ENCODE data around the gene POU3F1.

DNA sequence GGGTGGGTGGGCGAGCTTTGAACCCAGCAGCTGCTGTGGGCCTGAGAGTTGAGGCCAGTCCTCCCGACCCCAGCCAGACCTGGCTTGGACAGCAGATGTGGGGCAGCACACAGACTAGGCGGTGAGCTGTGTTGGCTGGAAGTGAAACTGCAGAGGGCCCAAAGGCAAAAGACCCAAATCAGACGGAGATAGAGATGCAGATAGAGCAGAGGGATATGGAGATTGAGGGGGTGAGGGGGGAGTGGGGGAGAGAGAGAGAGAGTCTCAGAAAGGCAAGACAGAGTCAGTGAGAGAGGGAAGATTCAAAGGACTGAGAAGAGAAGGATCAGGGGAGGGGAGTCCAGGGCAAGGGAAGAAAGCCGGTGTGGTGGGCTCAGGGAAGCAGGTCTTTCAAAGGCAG, 17.0 kb upstream of the POU3F1 start:
- TF ChIP-seq CTCF (IDR thresholded peaks at IDR 0.05) (no peak), CHD4 (IDR thresholded peaks at IDR 0.05; ENCODE audit: borderline replicate concordance) (no peak), ESRRA (IDR thresholded peaks at IDR 0.05; ENCODE audit: borderline replicate concordance, low read length) (no peak)

All from A549 (cell line).